GM18867 (cell line): ENCODE results near the gene AP2M1.
"Not testable (repeated sequence)": the region's sequence is repeated elsewhere in the genome, so short reads cannot be mapped to it uniquely, and the experiment has no call there.

Experiments used
- ATAC-seq: cut with Tn5 transposase; IDR thresholded peaks from one replicate; pipeline ENCODE4 v1.9.1; 2021; ENCODE audit warnings: mild to moderate bottlenecking, moderate library complexity; ENCODE audit not compliant: unreplicated experiment

Gene AP2M1

GRCh38 chr3:184156522-184156955 is 18.1 kb upstream of the AP2M1 start:
- no peak for ATAC-seq

GRCh38 chr3:184157206-184157605 is 17.4 kb upstream of the AP2M1 start:
- no peak for ATAC-seq

- ATAC-seq = no peak
Measured at GRCh38 chr3:184158404-184158803, 16.3 kb upstream of the AP2M1 start.

DNA sequence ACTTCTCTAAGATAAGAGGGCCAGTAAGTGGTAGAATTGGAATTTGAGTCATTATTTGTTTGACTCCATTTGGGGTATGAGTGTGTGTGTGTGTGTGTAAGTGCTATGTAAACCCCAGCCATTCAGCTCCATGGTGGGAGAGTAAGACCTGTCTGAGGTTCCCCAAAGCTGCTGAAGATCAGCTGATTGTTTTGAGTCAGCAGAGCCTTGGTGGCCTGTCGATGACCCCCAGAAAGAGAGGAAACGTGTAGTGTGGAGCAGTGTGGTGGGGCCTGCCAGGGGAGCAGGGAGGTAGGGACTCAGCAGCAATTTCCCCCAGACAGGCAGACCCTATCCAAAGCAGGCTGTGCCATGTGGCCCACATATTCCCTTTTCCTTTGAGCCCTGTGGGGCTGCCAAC is 14.2 kb upstream of the AP2M1 start:
- ATAC-seq = no peak

DNA sequence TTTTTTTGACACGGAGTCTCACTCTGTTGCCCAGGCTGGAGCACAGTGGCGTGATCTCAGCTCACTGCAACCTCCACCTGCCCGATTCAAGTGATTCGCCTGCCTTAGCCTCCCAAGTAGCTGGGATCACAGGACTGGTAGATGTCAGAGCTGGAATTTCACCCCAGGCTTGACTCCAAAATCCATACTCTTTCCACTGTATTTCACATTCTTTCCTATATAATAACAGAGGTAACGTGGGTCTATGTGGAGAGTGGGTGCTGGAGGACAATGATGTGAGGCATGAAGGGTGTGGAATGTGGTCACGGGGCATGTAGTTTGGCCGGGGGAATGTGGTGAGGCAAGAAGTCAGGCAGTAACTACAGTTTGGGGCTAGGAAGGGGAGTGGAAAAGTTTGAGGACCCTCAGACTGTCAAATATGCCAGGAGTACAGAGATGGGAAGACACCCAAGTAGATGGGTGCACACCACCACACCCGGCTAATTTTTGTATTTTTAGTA is 12.0 kb upstream of the AP2M1 start:
- not testable (repeated sequence) for ATAC-seq

DNA sequence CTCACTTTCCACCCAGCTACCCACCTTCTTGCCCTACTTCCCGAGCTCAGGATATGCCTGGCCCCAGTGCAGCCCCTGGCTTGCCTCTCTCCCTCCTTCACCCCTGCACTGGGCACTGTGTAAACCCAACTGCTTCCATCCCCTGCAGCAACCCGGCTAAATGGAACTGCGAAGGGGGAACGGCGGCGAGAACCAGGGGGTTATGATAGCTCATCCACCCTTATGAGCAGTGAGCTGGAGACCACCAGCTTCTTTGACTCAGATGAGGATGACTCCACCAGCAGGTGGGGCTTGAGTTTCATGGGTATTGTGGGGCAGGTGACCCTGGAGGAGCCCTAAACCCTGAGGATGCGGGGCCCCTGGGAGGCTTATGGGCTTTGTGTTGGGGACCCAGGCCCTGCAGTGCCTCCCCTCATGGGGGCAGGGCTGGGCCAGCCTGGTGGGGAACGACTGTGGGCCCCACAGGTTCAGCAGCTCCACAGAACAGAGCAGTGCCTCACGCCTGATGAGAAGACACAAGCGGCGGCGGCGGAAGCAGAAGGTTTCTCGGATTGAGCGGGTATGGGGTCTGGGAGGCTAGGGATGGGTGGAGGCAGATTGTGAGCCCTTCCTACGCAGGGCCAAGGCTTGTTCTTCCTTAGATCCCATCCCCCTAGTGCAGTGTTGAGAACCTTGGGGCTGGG is 9.9 kb upstream of the AP2M1 start:
- ATAC-seq = no peak

- no peak for ATAC-seq
Measured at GRCh38 chr3:184165543-184165942, 9.1 kb upstream of the AP2M1 start.

DNA sequence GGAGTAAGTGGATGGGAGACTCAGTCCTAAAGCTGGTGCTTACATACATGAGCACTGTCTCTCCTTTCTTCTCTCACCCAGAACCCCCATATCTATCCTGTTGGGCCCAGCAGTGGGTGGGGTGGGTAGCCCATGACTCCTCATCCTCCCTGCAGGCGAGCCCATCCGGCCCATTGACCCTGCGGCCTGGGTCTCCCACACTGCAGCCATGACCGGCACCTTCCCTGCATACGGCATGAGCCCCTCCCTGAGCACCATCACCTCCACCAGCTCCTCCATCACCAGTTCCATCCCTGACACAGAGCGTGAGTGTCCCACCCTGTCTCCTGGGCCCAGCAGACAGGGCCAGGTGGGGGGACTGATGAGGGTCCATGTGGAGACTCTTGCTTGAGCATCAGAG is 8.0 kb upstream of the AP2M1 start:
- ATAC-seq = no peak

GRCh38 chr3:184167786-184168185 is 6.9 kb upstream of the AP2M1 start:
- ATAC-seq = no peak

DNA sequence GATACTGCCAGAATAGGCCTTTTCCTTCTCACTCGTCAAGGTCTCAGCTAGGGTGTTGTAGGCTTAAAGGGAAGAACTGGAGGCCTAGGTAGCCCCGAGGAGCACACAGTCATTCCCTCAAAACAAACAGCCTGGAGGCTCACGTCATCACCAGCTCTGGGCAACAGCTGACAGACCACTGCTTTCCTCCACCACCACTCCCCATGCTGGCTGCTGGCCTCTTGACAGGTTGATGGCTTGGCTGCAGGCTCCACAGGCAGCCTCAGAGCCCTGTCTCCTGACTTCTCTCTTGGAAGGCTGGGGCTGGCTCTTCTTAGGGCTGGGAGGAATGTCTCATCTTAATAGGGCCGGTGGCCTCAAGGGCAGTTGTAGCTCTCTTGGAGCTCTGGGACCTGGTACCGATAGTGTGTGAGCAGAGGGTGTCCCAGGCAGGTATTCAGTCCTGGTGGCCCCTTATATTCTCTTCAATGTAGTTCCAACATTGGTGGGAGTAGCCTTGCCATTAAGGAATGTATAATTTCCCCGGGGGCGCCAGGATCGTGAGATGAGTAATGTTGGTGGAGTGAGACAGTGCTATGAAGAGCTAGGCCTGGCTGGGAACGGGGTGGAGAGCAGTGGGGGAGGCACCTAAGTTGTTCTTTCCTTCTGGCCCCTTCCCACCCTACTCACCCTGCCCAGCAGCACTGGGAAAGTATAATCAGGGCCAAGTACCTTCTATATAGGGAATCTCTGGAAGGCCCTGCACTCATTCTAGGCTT is 6.1 kb upstream of the AP2M1 start:
- no peak for ATAC-seq

DNA sequence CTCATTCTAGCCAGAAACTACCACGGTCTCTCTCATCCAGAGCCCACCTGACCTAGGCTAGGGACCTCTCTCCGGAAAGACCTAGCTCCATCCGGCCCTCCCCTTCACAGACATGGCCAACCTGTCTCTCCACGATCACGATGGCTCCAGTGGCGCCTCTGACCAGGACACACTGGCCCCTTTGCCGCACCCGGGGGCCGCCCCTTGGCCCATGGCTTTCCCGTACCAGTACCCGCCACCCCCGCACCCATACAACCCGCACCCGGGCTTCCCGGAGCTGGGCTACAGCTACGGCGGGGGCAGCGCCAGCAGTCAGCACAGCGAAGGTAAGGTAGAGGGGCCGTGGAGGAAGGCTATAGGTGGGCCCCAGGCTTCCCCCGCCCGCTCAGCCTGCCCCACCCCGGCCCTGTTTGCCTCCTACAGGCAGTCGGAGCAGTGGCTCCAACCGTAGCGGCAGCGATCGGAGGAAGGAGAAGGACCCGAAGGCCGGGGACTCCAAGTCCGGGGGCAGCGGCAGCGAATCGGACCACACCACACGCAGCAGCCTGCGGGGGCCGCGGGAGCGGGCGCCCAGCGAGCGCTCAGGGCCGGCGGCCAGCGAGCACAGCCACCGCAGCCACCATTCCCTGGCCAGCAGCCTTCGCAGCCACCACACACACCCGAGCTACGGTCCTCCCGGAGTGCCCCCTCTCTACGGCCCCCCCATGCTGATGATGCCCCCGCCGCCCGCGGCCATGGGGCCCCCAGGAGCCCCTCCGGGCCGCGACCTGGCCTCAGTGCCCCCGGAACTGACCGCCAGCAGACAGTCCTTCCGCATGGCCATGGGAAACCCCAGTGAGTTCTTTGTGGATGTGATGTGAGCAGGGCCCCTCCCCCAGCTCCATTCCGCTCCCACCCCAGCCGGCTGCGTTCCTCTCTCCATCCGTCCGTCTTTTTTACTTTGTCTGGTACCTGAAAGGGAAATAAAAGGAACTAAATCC is 4.5 kb upstream of the AP2M1 start:
- ATAC-seq = no peak

DNA sequence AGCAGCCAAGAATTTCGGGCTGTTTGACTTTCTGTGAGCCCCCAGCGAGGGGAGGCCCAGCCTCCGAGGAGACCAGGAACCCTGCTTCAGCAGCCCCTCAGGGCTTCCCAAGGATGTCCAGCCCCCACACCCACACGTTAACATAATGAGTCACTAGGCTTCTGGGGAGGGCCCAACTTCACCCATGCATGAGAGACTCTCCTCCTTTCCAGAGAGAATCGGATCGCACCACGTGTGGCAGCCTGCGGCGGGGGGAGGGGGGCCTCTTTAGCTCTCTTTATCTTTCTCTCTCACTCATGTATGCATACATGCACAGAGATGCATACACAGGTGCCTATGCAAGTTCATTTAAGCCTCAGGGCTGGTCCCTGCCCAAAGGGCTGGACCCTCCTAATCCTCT is 3.1 kb upstream of the AP2M1 start:
- ATAC-seq = no peak

- no peak for ATAC-seq
Measured at GRCh38 chr3:184172681-184173373, 1.8 kb upstream of the AP2M1 start.

DNA sequence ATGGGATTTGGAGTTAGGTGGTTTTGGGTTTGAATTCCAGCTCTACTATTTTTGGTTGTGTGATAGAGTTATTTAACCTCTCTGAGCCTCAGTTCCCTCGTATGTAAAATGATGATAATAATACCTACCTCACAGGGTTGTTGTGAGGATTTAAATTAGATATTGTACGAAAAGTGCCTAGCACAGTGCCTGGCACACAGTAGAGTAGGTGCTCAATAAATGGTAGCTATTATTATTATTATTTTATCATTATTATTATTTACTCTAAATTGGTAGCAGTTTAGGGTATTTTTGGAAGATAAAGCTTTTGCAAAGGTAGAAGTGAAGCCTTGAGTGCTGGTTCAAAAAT is 1.3 kb upstream of the AP2M1 start:
- no peak for ATAC-seq

- peak; percentile 1 for ATAC-seq
Measured at GRCh38 chr3:184174284-184174645, 390 bp upstream of the AP2M1 start.

DNA sequence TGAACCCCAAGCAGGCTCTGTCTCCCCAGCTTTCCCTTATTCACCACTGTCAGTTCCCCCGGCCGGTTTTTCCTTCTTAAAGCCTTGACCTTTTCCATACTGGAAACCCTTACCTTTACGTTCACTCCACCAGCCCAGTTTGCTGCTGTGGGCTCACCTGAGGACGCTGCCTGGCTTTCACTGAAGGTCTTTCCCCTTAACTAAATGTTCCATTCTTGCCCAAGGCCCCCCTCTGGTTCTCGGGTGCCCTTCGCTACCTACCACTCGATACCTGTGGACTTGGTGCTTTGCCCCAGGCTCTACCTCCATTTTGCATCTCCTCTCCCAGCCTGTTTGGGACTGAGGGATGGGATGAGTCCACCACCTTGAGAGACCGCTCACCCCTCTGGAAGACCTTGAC is 851 bp downstream of the AP2M1 start:
- no peak for ATAC-seq

DNA sequence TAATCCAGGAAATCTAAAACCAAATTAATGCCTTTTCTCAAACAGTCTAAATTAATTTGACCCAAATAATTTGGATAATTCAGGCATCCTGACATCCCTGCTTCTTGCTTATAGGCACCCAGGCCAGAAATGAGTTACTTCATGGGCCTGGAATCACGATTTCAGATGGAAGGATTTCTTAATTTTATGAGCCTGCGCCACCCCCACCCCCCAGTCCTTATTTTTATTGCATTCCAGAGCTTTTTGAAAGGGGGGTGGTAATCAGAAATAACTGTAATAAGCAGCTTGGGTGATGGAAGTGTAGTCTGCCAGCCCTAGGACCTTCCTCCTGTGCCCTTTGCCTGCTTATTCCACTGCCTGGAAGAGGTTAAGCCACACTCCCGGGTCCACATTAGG is 1.3 kb downstream of the AP2M1 start:
- no peak for ATAC-seq

- no peak for ATAC-seq
Measured at GRCh38 chr3:184176377-184177330, 2.0 kb downstream of the AP2M1 start.

GRCh38 chr3:184177331-184177731 is 2.7 kb downstream of the AP2M1 start:
- no peak for ATAC-seq
